Stromal cell of bone marrow (primary cell): ENCODE results near the gene ABHD2.
A peak's percentile ranks its signal among the peaks of the same experiment; 100 is the strongest.

Source experiments
- DNase-seq: peaks from one replicate; pipeline ENCODE4 v3.0.0-alpha.2; 2012; ENCODE audit warnings: low read depth

ABHD2 gene

DNA sequence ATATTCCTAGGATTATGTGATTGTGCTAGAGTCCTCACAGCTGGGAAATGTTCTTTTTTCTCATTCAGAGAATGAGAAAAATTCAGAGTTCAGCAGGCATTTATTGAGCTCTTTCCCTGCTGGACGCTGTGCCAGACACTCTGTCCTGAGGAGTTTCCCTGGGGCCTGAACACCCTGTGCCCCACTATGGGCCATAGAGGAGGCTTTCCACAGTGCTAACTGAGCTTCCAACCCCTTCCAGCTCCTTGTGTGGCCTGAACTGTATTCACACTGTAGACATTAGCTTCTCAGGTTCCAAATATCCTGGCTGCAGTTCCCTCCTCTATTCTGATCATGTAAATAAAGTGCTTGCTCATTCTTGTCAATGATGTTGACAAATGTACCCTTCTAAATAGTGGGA lies 10.0 kb downstream of the ABHD2 start:
- DNase-seq, result no peak

DNA sequence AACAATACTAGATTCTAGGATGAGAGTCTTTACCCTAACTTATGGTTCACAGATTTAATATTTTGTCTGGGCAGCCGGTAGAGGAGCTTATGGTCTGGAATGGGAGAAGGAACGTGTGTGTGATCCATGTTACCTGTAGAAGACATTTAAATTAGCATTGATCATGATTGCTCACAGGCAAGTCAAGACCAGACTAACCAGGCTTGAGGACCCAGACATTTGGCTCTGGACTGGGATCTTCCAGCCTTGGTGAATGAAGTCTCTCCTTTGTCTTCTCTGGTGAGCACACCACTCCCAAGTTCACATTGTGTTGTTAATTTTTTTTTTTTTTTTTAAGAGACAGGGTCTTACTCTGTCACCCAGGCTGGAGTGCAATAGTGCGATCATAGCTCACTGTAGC lies 11.7 kb downstream of the ABHD2 start:
- no peak for DNase-seq

DNA sequence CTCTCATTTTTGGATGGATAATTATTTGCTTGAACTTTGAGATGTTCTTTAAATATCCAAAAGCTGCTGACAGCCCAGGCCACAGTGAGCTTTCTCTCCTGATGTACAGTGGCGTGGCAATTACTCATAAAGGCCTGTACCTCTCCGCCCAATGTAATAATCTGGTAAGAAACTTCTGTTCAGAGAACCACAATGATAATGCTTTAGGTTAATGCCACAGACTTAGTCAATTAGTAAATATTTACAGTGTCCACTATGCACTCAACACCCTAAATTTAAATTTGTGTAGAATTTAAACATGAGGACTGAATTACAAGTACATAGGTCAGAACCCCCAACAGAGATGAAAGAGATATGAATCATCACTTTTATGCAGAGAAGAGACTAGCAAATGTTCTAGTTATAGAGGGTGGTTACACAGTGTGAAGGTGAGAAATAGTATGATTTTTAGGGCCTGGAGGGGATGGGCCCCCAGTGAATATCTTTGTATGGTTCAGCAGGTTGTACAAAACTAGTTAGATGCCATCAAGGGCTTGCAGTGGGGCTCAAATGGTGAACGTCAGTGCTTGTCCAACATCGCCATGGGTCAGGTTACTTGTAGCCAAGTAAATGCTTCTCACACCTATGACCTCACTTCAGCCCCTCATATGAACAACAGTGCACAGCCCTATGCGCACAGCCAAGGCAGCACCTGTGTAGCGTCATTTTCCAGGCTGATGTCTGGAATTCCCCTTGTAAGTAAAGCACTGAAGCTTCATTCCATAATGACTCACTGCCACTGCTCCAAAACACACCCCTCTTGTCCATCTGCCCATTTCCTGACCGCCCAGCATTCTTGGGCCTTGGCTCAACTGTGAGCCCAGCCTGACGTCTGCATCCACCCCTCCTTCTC lies 13.3 kb downstream of the ABHD2 start:
- peak; percentile 92 for DNase-seq

- DNase-seq, result no peak
These were observed 15.4 kb downstream of the ABHD2 start for GRCh38 chr15:89103481-89104171.

DNA sequence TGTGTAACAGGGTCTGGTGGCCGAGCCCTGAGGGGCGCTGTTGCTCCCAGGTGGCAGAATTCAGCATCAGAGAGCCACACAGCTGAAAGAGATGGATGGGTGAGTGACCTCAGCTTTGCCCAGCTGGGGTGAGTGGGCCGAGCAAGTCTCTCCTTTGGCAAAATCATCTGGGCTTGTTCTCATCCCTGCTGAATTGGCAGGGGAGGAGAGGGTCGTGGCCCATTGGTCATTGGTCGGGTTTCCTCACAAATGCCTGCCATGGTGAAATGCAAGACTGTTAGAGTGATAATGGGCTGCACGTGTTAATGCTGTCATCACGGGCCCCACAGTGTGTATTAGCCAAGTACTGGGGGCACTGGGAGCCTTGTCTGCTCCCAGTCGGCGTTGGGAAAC lies 15.9 kb downstream of the ABHD2 start:
- DNase-seq, result peak; percentile 37

DNA sequence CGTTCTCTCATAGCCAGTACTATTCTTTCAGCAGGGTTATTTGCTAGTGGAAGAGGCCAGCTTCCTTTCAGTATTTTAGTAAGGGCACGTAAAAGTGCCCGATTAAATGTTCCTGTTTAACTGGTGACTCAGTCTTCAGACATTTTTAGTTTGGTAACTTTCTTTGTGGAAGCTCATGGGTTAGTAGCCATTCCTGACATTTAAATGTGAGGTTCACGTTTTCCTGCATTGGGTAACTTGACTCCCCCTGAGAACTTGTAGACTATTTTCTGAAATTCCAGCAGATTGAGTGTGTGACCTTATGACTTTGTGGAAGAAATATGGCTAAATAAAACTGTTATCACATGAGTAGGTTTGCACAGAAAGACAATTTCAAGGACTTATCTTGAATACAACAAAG lies 16.9 kb downstream of the ABHD2 start:
- DNase-seq, result peak; percentile 92

GRCh38 chr15:89106200-89106599 lies 17.9 kb downstream of the ABHD2 start:
- no peak for DNase-seq

DNA sequence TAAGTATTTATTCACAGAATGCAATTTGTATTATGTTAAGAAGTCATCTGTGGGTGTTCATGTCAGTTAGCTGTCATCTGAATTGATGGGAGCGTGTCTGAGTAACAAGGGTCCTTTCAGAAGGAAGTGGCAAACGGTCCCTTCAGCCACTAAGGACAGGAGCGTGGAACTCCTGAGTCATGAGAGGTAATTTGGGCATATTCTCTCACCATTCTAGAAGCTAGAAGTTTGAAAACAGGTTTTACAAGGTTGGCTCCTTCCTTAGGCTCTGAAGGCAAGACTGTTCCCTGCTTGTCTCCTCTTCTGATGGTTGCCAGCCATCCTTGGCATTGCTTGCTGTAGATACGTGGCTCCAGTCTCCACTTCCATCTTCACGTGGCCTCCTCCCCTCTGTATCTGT lies 19.7 kb downstream of the ABHD2 start:
- DNase-seq, result no peak

DNA sequence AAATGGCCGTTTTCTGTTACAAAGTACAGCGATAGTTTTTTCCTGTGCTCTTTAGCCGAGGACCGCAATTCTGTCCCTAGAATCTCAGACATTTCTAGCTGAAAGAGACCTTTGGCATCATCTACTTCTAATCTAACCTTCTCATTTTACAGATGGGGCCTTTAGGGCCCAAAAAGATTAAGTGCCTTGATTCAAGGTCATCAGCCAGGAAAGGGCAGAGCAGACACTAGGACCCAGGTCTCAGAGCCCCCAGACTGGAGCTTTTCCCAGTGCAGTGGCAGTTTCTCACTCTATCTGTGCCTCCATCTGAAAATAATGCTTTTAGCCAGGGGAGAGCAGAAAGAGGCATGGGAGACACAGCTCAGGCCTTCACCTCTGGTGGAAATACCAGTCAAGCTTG lies 20.6 kb downstream of the ABHD2 start:
- no peak for DNase-seq

DNA sequence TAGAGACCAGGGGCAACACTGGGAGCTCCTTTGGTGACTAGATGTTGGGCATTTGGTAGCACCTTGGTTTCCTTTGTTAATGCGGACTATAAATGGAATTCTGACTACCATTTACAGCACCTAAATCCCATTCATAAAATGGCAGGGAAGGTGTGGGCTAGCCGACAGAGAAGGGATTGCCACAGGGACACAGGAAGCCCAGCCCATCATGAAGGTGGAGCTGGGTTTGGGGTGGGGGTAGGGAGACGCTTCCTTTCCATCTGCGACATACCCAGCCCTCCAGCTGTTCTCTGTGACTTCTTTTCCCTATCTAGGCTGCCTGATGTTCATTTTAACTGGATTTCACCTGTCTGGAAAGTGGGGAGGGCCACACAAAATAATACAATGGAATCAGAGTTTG lies 21.0 kb downstream of the ABHD2 start:
- no peak for DNase-seq

- no peak for DNase-seq
These were observed 21.8 kb downstream of the ABHD2 start for GRCh38 chr15:89110060-89110459.

DNA sequence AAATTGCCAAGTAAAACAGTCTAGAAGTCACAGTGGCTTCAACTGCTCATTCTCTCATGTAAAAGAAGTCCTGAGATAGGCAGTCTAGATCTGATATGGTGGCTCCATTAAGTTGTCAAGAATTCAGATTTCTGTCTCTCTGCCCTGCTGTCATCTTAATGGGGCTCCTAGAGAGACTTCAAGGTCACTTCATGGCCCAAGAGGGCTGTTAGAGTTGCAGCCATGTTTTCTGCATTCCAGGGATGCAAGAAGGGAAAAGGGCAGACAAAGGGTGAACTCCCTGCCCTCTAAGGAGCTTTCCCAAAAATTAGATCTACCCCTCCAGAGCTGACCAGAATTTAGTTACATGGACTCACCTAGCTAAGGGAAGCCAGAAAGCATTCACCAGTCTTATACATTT lies 23.1 kb downstream of the ABHD2 start:
- no peak for DNase-seq

DNA sequence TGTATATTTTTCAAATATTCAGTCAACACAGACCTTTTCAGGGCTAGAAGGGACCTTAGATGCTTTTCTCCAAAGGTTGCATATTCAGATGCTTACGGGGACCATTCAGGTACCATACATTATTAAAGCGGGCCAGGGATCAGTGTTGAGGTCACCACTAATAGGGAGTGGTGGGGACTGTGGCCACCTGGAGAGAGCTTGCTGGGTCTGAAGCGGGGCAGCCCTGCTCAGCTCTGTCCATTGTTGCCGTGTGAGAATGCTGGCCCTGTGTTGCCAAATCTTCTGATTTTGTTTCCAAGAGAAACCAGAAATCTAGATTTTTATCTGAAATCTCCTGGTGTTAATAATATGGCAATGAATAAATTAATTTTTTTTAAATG lies 23.7 kb downstream of the ABHD2 start:
- DNase-seq, result no peak

- peak; percentile 64 for DNase-seq
These were observed 24.2 kb downstream of the ABHD2 start for GRCh38 chr15:89112341-89112971.

DNA sequence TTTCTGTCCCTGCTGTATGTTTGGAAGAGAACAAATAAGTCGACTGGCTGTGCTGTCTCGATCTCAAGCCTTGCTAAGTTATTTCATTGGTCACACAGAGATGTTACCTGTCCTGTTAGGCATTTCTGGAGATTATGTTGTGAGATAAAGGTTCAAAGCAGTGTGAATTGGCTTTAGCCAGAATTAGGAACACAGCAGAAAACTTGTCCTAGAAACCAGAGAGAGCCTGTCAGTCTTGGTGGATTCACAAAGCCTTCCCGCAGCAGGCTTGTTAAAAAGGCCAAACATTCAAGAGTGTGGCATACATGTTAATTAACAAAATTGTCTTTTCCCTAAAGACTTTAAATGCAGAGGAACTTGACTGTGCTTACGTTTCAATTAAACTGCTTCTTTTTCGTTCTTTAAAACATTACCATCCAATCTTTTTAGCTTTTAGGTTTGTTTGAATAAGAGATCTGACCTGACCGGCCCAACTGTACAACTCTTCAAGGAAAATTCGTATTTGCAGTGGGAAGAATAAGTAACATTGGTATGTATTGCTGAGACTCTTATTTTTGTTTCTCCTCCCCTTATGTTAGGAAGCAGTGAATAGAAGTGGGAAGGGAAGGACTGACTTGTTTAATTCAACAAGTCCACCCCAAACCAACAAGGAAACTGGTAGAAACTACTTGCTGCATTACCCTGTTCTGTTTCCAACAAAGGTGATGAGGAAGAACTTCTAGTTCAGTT lies 25.2 kb downstream of the ABHD2 start:
- no peak for DNase-seq

DNA sequence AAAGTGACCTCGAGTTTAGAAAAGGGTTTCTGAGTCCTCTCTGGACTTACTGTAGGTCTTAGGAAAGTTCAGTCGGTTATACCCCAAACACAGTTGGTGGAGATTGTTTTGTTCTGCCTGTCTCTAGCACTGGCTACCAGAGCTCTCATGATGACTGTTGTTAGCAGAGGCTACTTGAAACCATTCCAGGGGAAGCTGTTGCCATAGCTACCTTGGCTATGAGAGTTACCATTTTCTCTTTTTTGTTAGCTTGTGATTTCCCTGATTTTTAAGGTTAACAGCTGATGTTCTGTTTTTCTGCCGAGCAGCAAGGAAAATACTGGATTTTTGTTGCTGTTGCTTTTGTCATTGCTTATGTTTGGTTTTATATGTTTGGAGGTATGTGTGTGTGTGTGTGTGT lies 26.7 kb downstream of the ABHD2 start:
- DNase-seq, result peak; percentile 66

GRCh38 chr15:89115547-89115946 lies 27.3 kb downstream of the ABHD2 start:
- DNase-seq, result no peak

DNA sequence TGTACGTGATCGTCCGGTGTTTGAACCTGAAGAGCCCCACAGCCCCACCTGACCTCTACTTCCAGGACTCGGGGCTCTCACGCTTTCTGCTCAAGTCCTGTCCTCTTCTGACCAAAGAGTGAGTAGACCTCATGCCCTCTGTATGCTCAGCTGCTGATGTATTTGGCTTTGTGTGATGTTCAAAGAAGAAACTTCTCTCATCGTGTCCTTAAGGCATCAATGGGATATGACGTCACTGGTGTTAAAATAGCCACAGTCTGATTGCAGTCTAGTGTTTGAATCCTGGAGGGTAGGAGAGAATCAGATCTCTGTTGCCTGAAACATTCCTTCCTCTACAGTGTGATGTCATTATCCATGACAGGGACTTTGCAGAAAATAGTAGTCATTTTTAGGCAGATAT lies 28.1 kb downstream of the ABHD2 start:
- DNase-seq, result no peak

GRCh38 chr15:89117790-89118189 lies 29.5 kb downstream of the ABHD2 start:
- no peak for DNase-seq

- DNase-seq, result no peak
These were observed 30.3 kb downstream of the ABHD2 start for GRCh38 chr15:89118481-89118989.

DNA sequence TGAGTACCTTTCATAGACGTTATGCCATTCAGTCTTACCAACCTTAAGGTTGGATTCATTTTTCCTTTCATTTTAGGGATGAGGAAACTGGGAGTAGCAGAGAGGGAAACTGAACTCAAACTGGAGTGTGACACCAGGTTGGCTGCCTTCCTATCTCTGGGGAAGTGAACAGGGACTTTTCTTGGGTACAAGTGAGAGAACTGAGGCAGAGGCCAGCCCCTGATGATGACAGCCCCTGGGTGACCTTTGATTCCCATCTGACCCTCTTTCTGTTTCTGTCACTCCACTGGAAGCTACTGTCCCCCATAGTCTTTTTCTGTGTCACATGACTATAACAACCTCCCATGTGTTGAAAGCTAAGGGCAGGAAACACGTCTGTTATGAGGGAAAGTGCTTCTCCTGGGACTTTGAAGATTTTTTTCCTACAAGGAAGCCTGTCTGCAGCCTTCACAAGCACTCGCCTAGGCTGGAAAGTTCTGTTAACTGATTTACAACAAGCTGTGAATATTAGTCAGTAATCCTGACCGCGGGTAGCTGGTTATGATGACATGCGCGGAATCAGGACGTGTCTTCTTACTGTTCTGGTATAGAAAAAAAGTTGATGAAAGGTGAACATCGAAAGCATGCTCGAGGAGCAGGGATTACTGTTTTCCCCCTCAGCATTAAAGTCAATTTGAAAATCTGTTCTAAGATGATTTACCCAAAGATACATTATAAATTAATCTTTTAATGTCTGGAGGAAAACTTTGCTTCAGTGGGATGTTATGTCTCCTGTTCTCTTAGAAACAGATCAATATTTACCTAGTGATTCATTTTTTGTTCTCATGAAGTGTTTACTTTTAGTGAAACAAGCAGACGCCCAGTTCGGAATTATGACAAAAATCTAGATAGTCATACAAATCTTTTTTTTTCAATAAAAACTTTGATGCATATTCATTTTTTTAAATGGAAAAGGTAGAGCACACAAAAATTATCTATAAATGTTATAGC lies 31.5 kb downstream of the ABHD2 start:
- DNase-seq, result peak; percentile 80
